ENCODE results near the gene IRGC.

DNA sequence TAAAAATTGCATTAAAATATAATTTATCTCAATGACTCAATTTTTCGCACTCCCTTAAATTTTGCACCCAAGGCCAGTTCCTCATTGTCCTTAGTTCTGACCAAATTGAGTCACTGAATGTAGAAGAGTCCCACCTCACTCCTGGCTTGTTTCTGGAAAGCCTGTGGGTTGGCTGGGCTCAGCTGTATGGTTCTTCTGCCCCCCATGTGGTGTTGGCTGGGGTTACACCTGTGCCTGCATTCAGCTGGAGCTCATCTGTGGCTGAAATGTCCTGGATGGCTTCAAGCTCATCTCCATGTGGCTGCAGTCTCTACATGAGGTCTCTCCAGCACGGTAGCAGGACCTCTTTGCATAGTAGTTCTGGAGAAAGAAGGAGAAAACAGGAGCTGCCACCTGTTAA is 7.2 kb upstream of the IRGC start:
- TF ChIP-seq, protein P1, sequence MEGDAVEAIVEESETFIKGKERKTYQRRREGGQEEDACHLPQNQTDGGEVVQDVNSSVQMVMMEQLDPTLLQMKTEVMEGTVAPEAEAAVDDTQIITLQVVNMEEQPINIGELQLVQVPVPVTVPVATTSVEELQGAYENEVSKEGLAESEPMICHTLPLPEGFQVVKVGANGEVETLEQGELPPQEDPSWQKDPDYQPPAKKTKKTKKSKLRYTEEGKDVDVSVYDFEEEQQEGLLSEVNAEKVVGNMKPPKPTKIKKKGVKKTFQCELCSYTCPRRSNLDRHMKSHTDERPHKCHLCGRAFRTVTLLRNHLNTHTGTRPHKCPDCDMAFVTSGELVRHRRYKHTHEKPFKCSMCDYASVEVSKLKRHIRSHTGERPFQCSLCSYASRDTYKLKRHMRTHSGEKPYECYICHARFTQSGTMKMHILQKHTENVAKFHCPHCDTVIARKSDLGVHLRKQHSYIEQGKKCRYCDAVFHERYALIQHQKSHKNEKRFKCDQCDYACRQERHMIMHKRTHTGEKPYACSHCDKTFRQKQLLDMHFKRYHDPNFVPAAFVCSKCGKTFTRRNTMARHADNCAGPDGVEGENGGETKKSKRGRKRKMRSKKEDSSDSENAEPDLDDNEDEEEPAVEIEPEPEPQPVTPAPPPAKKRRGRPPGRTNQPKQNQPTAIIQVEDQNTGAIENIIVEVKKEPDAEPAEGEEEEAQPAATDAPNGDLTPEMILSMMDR (conservative IDR thresholded peaks at IDR 0.05 in 1 of 2, IDR thresholded peaks at IDR 0.05 in 1 of 2; ENCODE audit: extremely low read depth in 1 of 2, insufficient read depth in 1 of 2, low read depth in 1 of 2, low read length in 2 of 2): no peak
- no peak for TF ChIP-seq EZH2 (IDR thresholded peaks at IDR 0.05; ENCODE audit: borderline replicate concordance, low read length)

Data from mammary epithelial cell (primary cell).